Measurements from ENCODE around the gene BCL2.

Gene BCL2

GRCh38 chr18:63107931-63108330, 211.6 kb downstream of the BCL2 start:
- Mint-ChIP-seq H3K9me3 (peaks cover 6% of the 10 kb centered on the region), H3K27me3 (ENCODE audit: low read depth) (peaks cover 15% of the 10 kb centered on the region), H3K27ac (no peak overlapping the region), H3K36me3 (ENCODE audit: low read depth) (peaks cover 4% of the 10 kb centered on the region), H3K4me1 (peaks cover 35% of the 10 kb centered on the region), H3K4me3 (no peak overlapping the region)
- TF ChIP-seq, protein P1, sequence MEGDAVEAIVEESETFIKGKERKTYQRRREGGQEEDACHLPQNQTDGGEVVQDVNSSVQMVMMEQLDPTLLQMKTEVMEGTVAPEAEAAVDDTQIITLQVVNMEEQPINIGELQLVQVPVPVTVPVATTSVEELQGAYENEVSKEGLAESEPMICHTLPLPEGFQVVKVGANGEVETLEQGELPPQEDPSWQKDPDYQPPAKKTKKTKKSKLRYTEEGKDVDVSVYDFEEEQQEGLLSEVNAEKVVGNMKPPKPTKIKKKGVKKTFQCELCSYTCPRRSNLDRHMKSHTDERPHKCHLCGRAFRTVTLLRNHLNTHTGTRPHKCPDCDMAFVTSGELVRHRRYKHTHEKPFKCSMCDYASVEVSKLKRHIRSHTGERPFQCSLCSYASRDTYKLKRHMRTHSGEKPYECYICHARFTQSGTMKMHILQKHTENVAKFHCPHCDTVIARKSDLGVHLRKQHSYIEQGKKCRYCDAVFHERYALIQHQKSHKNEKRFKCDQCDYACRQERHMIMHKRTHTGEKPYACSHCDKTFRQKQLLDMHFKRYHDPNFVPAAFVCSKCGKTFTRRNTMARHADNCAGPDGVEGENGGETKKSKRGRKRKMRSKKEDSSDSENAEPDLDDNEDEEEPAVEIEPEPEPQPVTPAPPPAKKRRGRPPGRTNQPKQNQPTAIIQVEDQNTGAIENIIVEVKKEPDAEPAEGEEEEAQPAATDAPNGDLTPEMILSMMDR (IDR thresholded peaks at IDR 0.05; ENCODE audit: unreplicated experiment in 3 of 3): no peak

GRCh38 chr18:63107171-63107845, 212.3 kb downstream of the BCL2 start:
- peaks cover 11% of the 10 kb centered on the region for H3K27me3 Mint-ChIP-seq (ENCODE audit: low read depth)
- H3K4me1 Mint-ChIP-seq: peaks cover 30% of the 10 kb centered on the region
- H3K36me3 Mint-ChIP-seq (ENCODE audit: low read depth): peaks cover 4% of the 10 kb centered on the region
- TF ChIP-seq, protein P1 (IDR thresholded peaks at IDR 0.05; ENCODE audit: unreplicated experiment in 3 of 3): no peak
- no peak overlapping the region for H3K27ac Mint-ChIP-seq
- peaks cover 7% of the 10 kb centered on the region for H3K9me3 Mint-ChIP-seq
- H3K4me3 Mint-ChIP-seq: no peak overlapping the region

DNA sequence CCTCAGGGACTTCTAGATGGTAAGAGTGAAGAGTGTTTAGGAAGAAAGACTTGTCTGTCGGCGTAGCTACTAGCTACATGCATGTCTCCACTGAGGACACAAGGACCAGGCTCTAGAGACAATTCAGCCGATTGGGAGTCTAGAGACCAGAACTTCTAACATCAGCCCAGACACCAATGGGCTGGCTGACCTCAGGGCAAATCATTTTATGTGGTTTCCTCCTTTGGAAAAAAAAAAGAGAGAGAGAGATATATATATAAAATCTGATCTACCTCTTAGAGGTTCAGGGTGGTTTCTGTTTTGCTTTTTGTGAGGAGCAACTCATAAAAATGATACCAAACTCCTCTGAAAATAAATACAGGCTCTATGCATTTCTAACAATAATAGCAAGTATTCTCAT, 212.8 kb downstream of the BCL2 start:
- TF ChIP-seq, protein P1 (IDR thresholded peaks at IDR 0.05; ENCODE audit: unreplicated experiment in 3 of 3): no peak
- H3K36me3 Mint-ChIP-seq (ENCODE audit: low read depth): peaks cover 4% of the 10 kb centered on the region
- peaks cover 11% of the 10 kb centered on the region for H3K27me3 Mint-ChIP-seq (ENCODE audit: low read depth)
- H3K9me3 Mint-ChIP-seq: peaks cover 7% of the 10 kb centered on the region
- H3K4me3 Mint-ChIP-seq: no peak overlapping the region
- H3K27ac Mint-ChIP-seq: no peak overlapping the region
- H3K4me1 Mint-ChIP-seq: peaks cover 24% of the 10 kb centered on the region

DNA sequence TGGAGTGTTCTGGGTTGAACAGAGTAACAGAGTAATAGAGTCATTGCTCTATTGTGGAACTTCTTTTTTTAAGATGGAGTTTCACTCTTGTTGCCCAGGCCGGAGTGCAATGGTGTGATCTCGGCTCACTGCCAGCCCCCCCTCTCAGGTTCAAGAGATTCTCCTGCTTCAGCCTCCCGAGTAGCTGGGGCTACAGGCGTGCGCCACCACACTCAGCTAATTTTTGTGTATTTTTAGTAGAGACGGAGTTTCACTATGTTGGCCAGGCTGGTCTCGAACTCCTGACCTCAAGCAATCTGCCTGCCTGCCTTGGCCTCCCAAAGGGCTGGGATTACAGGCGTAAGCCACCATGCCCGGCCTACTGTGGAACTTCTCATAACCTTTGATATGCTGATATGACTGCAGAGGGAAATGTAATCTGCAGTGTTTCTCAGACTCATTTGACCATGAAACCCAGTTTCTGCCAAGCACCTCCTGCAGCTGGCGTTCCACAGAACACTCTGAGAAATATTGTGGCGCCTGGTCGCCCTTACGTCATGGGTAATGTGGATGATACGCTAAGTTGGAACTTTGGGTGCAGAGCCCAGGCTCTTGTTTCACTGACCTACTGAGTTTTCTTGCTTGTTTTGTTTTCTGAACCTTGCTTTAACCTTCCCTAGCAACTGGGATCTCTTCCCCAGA, 213.8 kb downstream of the BCL2 start:
- Mint-ChIP-seq H3K27ac (no peak overlapping the region), H3K9me3 (peaks cover 7% of the 10 kb centered on the region), H3K4me1 (peaks cover 18% of the 10 kb centered on the region), H3K4me3 (no peak overlapping the region), H3K27me3 (ENCODE audit: low read depth) (peaks cover 11% of the 10 kb centered on the region), H3K36me3 (ENCODE audit: low read depth) (peaks cover 4% of the 10 kb centered on the region)
- TF ChIP-seq, protein P1 (IDR thresholded peaks at IDR 0.05; ENCODE audit: unreplicated experiment in 3 of 3): no peak

- Mint-ChIP-seq H3K4me1 (peaks cover 17% of the 10 kb centered on the region), H3K27ac (no peak overlapping the region)
- TF ChIP-seq, protein P1 (IDR thresholded peaks at IDR 0.05; ENCODE audit: unreplicated experiment in 3 of 3): no peak
Observed at GRCh38 chr18:63104868-63105267, 214.7 kb downstream of the BCL2 start.

More at GRCh38 chr18:63104868-63105267, 214.7 kb downstream of the BCL2 start:
- no peak overlapping the region for H3K4me3 Mint-ChIP-seq
- H3K27me3 Mint-ChIP-seq (ENCODE audit: low read depth): peaks cover 15% of the 10 kb centered on the region
- peaks cover 4% of the 10 kb centered on the region for H3K36me3 Mint-ChIP-seq (ENCODE audit: low read depth)
- H3K9me3 Mint-ChIP-seq: peaks cover 7% of the 10 kb centered on the region
